Activated CD8-positive, alpha-beta memory T cell treated with anti-CD3 and anti-CD28 coated beads, Interleukin-2, amount 50 U/mL, for 48 hours (primary cell): ENCODE measurements around the gene CACNG4.
A peak's percentile ranks its signal among the peaks of the same experiment; 100 is the strongest.

ENCODE experiments used
- DNase-seq: peaks from one replicate; pipeline ENCODE4 v3.0.0-alpha.2; 2020

CACNG4 gene

DNA sequence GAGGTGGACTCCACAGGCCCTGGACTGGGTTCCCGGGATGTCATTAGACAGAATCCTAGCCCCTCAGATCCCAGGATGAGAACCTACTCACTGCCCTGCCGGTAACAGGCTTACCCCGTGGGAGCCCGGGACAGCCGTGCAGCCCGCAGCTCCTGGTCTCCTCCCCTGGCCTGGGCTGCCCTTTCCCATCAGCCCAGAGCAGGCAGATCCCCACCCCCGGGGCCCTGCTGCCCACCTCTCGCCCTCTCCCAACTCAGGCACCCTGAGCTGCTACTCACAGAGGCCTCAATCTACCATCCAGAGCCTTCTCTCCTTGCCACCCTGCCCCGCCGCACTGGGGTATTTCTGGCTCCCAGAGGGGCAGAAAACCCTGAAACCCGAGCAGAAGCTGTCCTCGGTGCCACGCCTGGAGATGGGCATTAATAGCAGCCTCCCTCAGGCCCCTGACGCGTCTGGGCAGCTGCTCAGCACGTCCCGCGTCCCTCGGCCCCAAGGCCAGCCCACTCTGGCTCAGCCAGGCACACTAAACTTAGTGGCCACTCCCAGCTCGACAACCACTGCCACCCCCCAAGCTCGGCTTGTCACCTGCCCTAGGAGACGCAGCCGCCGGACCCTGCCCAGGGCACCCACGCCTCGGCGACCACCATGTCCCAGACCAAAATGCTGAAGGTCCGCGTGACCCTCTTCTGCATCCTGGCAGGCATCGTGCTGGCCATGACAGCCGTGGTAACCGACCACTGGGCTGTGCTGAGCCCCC, 79.7 kb downstream of the CACNG4 start, which contains the start of gene CACNG1:
Gene CACNG1 (plus strand): TSS at position 539 of the 757 bp plus-strand sequence. CDS start 107 bp downstream, at position 646.
- no peak for DNase-seq

DNA sequence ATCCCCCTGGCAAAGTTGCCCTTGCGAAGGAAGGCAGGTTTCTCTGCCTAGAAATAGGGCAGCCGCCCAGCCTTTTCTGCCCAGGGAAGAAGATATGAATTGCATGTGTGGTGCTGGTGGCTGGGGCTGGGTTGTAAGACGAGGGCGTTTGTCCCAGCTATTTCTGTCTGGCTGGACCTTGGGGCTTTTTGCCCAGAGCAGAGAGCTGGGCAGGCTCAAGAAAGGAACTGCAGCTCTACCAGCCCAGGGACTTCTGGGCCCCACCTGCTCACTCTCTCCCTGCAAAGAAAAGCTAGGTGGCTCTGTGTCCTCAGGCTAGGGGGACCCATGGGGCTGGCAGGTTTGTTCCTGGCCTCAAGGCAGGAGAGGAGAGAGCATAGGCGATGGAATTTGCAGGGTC, 80.4 kb downstream of the CACNG4 start:
- no peak for DNase-seq

DNA sequence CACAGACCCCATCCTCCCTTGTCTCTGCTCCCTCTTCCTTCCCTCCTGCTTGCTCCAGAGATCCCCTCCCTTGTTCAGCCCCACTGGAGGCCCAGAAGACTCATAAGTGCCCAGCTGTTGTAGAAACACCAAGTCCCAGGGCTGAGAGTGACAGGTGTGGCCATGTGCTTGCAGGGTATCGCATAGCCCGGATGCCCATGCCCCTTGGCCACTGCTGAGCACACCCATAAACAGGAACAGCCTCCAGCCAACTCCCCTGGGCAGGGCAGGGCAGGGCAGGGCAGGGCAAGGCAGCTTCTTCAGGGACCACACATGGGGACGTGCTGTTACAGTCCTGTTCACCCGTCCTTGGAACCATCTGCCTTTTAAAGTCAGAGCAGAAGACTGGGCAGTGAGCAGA, 81.9 kb downstream of the CACNG4 start:
- no peak for DNase-seq

DNA sequence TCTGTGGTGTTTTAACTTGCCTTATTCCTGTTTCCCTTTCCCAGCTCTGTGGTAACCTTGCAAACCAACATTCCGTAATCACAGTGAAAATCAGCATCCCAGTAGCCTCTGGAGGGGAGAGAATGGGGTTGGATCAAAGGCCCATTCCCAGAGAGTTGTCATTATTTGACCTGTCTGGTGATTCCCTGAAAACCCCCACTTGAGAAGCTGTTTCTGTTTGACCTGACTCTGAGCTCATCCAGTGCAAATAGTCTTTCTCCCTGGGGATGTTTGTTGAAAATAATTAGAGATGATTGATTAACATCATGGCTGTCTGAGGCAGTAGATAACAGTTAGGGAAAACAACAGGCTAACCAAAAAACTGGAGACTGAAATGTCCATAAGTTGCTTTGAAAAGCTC, 82.9 kb downstream of the CACNG4 start:
- DNase-seq, result no peak

DNA sequence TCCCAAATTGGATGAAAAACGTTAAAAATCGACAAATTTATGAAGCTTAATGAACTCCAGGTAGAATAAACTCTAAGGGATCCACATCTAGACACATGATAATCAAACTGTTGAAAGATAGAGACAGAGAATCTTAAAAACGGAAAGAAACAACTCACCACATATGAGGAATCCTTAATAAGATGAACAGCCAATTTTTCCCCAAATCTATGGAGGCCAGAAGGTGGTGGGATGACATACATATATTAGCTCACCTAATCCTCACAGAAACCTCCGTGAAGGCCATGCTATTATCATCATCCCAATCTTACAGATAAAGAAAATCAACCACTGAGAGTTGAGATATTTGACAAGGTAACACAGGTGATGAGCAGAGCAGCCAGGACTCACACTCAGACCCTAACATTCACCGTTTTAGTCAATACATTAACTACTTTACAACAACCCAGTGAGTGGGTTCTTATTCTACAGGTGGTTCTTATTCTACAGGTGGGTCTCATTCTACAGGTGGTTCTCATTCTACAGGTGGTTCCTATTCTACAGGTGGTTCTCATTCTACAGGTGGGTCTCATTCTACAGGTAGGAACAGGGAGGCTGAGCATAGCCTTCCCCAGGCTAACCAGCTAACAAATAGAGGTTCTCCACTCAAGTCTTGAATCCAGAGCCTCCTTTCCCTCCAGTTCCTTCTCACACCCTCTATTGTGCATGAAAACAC, 84.7 kb downstream of the CACNG4 start:
- DNase-seq, result no peak

DNA sequence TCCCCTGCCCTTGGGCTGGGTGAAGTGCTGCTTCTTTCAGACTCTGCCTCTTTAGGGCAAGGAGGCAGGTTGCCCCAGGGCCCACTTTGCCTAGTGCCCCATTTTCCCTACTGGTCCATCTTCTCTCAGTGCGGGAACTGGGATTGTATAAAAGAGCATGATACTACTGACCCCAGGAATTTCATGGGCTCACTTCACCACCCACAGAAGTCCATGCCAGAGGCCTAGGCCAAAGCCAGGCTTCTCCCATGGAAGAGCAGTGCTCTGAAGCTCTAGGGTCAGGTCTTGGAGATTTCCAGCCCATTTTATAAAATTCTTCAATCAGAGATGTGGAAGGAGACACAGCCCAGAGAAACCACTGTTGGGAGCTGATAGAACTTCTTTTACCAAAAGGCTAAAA, 85.6 kb downstream of the CACNG4 start:
- DNase-seq, result no peak

DNA sequence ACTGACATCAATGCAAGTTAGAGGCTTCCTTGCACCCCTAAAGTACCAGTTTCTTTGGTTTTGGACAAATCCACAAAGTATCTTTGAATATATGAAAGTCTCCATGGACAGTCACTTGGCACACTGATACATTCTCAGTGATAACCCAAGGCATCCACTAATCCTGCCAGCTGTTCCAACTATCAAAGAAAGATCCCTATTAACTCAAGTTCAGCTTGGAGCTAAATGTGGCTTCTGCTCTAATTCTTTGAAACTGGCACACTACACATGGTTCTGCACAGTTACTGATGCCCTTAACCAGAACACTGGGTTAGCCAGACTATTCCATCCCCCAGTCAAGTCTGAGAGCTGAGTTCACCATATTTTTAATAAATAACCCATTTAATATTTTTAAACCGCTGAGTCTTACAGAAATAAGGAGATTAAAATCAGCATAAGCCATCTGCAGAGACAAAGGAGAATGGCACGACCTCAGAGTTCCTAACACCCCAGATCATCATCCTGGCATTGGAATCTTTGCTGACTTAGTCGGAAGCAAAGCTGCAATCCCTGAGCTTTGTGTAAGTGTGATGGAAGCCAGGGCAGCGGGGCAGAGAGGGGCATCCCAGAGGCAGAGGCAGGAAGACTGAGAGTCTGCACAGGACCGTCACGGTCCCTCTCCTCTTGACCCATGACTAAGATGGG, 86.1 kb downstream of the CACNG4 start:
- DNase-seq, result no peak

DNA sequence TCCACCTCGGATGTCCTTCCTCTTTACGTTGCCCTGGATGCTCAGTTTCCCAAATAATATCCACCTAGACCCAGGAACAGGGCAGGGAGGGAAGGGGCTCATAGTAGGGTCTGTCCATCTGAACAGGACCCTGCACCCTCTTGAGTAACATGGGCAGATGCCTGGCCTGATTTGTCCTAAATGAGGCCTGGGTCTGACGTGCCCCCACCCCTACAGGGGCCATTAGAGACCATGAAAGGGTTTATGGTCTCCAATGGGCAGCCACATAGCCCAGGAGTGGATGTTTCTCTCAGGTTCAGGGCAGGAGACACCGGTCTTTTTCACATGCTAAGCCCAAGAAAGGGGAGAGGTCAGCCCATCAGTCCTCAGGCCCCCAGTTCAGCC, 86.6 kb downstream of the CACNG4 start:
- no peak for DNase-seq

DNA sequence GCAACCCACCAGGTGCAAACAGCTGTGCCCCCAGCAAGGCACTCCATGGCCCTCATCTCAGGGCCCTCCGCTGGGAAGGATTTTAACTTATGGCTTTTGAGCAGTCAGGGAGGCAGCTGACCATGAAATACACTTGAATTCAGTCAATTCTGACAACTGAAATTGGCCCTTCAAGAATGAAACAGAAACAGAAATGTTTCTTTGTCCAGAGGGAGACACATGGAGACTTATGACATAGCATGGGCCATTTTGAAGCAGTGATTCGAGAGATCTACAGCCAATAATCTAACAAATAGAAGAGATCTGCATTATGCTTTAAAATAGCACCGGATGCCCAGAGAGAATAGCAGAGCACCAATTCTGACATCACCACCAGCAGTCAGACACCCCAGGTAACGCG, 87.3 kb downstream of the CACNG4 start:
- DNase-seq, result no peak

DNA sequence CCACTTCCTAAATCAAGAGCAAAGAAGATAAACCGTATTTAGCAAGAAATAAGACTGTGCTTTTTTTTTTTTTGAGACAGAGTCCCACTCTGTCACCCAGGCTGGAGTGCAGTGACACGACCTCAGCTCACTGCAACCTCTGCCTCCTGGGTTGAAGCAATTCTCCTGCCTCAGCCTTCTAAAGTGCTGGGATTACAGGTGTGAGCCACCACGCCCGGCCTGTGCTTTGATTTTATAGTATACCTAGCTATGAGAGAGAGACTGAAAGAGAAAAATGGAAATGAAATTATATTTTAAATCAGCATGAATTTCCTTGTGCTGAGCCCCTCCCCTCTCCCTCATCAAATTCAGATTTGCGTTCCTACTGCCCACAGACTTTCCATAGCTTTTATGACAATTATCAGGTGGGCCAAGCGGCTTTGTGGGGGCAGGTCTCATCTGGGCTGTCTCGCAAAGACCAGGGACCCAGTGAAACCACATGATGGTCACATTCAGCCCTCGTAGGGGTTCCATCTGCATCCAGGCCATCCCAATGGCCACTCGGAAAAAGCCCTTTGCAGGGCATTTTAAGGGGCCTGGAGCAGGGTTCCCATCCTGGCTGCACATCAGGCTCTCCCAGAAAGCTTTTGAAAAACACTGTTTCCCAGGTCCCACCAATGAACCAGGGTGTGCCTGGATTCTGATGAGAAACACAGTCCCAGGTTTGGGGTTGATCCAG, 88.4 kb downstream of the CACNG4 start:
- DNase-seq, result peak; percentile 15

DNA sequence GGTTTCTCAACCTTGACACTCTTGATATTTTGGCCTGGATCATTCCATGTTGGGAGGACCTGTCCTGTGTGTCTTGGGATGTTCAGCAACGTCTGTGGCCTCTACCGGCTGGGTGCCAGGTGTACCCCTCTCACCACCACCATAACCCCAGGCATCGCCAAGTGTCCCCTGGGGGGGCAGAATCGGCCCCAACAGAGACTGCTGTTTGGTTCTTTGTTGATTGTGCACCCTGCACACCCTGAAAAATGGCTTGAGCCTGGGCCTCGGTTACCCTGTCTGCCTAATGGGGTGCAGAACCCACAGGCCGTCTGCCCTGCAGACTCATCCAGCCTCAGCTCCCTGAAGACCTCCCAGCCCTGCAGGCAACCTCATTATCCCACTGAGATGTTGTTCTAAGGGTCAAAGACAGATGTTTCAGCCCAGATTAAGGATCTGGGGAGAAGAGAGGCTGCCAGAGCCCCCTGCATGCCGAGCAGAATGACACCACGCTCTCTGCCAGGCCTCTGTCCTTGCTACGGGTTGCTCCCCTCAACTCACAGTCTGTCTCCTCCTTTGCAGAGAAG, 89.0 kb downstream of the CACNG4 start:
- DNase-seq, result peak; percentile 35

DNA sequence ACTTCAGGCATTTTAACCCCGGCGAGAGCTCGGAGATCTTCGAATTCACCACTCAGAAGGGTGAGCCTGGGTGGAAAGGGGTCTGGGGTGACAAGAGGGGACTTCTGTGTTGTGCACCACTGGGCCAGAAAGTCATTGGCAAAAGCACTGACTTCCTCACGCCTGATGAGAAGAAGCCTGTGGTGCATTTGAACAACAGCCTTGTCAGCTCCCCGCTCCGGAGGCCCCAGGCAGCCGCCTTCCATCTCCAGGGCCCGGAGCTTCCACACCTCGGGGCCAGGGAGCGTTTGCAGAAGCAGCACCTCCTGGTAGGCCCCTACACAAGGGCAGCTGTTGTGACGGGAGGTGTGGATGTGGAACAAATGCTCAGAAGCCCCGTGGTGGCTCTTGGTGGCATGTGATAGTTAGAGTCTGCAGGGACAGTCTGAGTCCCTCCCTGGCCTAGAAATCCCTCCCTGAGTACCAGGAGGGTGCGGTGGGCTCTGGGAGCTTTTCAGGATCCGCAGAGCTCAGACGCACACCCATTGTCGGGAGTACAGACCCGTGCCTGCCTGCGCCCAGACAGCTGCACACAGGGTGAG, 89.6 kb downstream of the CACNG4 start:
- DNase-seq, result peak; percentile 26

DNA sequence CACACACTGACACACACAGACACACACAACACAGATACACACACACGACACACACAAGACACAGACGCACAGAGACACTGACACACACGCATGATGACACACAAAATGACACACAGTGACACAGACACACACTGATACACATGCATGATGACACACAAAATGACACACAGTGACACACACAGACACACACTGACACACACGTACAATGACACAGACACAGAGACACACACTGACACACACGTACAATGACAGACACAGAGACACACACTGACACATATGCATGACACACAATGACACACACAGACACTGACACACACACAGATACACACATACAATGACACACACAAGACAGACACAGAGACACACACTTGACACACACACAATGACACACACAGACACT, 90.1 kb downstream of the CACNG4 start:
- peak; percentile 6 for DNase-seq

DNA sequence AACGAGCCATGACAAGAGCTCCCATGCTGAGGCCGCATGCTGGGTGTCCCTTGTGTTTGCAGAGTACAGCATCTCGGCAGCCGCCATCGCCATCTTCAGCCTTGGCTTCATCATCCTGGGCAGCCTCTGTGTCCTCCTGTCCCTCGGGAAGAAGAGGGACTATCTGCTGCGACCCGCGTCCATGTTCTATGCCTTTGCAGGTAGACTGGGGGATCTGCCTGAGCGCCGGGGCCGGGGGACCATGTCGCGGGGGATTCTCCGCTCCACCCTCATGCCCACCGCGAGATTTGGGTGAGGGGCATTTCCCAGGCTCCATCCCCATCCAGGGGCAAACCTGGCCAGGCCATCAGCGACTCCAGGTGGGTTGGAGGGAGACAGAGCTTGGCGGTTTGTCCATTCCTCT, 90.5 kb downstream of the CACNG4 start:
- peak; percentile 39 for DNase-seq

DNA sequence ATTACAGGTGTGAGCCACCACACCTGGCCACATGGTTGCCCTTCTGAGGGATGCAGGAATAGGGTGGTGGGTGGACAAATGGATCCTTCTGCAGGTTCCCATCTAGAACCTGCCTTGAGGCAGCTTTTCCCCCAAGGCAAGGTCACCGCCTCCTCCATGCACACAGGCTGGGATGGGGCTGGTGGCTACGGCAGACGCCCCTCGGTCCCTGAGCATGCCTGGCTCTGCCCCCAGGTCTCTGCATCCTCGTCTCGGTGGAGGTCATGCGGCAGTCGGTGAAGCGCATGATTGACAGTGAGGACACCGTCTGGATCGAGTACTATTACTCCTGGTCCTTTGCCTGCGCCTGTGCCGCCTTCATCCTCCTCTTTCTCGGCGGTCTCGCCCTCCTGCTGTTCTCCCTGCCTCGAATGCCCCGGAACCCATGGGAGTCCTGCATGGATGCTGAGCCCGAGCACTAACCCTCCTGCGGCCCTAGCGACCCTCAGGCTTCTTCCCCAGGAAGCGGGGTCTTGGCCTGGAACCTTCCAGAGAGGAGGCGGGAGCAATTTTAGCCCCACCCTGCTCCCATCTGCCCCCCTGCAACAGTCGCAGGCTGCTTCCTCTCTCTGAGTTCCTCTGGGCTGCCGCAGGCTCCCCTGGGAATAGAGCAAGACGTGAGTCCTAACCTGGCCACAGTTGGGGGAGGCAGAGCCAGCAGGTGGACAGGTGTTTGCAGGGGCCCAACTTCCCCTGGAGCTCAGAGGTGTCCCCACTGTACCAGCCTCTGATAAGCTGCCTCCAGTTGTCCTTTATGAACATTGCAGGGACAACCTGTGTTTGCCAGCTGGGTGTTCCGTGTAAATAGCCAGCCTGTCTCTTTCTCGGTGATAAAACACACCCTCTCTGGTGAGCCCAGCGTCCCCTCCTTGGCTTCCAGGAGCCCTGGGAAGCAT, 91.6 kb downstream of the CACNG4 start:
- DNase-seq, result peak; percentile 41

DNA sequence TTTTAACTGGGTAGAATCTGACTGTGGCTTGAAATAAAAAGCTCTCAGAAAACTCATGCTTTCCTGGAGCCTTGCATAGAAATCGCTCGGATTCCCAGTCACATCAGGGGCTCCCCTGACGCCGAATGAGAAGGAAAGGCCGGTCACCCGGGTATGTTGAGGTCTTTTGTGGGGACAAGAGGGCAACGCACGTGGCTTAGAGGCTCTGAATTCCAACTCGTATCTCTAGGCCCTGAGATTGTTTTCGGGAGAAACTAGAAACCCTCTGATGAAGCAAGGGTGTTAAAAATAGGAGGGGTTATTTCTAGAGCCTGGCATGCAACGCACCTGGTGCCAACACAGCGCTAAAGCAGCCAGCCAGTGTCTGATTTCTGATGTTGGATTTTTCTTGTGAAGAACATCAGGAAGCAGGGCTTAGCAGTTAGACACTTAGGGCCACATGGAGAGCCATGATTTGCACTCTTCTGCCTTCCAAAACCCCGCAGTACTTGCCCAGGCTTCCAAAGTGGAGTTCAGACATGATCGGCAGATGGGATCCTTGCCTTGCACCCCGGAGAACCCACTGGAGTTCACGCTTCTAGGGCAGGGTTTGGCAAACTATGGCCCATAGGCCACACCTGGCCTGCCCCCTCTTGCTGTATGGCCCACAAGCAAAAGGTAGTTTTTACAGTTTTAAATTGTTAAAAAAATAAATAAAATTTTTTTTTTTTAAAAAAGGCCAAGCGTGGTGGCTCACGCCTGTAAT, 92.4 kb downstream of the CACNG4 start:
- DNase-seq, result peak; percentile 20

DNA sequence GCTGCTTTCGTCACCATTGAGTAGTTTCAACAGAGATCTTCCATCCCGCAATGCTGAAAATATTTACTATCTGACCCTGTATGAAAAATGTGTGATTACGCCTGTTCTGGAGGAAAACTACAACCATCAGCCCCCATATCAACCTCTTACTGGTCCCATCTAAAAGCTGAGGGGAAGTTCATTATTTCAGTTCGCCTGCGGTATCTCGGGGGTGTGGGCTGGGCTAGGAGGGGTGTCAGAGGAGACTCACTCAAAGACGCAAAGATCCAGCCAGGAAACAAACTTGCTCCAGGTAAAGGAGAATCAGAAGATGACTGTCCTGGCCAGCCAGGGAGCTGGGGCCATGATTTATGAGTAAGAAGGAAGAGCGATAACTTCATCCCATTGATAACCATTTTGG, 93.5 kb downstream of the CACNG4 start:
- DNase-seq, result no peak

DNA sequence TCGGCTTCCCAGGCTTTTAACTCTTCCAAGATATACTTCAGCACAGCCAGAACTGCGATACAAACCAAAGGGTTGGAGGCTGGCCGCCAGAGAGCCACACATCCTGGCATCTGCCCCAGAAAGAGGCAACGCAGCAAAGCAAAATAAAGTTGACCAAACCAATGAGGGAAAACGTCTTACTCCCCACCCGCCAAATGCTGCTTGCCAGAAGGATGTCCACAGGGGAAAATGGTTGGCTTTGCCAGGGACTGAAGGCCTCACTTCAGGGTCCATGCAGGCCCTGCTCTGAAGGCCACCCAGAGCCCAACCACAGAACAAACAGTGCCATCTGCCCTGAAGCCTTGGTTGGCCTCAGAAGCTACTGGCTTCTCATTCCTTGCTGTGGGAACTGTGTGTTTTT, 94.9 kb downstream of the CACNG4 start:
- DNase-seq, result no peak

DNA sequence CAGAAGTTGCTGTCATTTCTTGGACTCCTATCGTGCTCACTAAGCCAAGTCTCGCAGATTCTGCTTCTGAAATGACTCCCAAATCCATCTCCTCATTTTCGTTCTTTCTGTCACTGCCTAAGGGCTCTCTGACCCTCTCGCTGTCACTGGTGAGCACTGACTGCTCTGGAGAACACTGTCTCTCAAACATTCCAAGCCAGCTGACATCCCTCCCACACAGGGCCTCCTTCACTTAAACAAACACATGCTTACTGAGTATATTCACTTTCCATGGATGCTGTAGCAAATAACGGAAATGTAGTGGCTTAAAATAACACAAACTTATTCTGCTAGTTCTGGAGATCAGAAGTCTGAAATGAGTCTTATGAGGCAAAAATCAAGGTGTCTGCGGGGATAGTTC, 98.6 kb downstream of the CACNG4 start:
- DNase-seq, result no peak

DNA sequence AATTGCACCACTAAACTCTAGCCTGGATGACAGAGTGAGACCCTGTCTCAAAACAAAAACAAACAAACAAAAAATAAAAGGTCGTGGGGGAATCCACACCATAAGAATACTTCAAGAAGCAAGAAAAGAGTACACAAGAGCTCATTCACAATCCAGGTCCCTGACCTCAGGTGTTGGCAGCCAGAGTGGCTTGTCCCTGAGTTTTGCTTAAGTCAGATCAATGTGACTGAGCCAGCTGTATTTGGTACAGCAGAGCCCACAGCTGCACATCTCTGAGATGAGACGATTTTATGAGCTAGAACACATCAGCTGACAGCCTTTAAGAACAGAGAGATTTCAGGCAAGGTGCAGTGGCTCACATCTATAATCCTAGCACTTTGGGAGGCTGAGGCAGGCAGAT, 102.2 kb downstream of the CACNG4 start:
- no peak for DNase-seq
